Natural killer cell treated with Interleukin-12 subunit alpha and Interleukin-12 subunit beta and Interleukin-15 and Interleukin-18, amount 100 ng/mL, for 72 hours (primary cell): ENCODE data around the gene SPOCD1. TPM values are rescaled to one million over a fixed set of nuclear protein-coding genes. Genes with fewer than 3 reads are reported as not detected.
A peak's percentile ranks its signal among the peaks of the same experiment; 100 is the strongest.

ENCODE experiments used
- ATAC-seq, 2 donors: fragments of 150-1000 bp; cut with Tn5 transposase in 1 of 2; sonication (Bioruptor Pico), chemical (Tn5 transposase) in 1 of 2; 2 replicates each; pipeline ENCODE4 v1.10.0; 2021
- DNase-seq: peaks from one replicate; pipeline ENCODE4 v3.0.0; 2022; ENCODE audit warnings: low spot score
- H3K27ac Mint-ChIP-seq, 2 donors: 1 replicate in 1 of 2; 2 replicates in 1 of 2; pipeline ENCODE4 v1.8.0; 2022; ENCODE audit warnings: mixed read lengths in 2 of 2, mild to moderate bottlenecking in 1 of 2, moderate library complexity in 1 of 2
- H3K27me3 Mint-ChIP-seq, 2 donors: 1 replicate in 1 of 2; 2 replicates in 1 of 2; pipeline ENCODE4 v1.8.0; 2022; ENCODE audit warnings: mixed read lengths in 2 of 2
- H3K36me3 Mint-ChIP-seq: one replicate; pipeline ENCODE4 v1.8.0; 2022; ENCODE audit warnings: mixed read lengths
- H3K4me1 Mint-ChIP-seq, 2 donors: 1 replicate in 1 of 2; 2 replicates in 1 of 2; pipeline ENCODE4 v1.8.0; 2022; ENCODE audit warnings: low read depth in 2 of 2, mixed read lengths in 2 of 2, mild to moderate bottlenecking in 1 of 2
- H3K4me3 Mint-ChIP-seq: one replicate; pipeline ENCODE4 v1.8.0; 2022; ENCODE audit warnings: mixed read lengths
- H3K9me3 Mint-ChIP-seq: 2 replicates; pipeline ENCODE4 v1.8.0; 2022; ENCODE audit warnings: mixed read lengths
- total RNA-seq, 2 donors: library from RNA; stranded (reverse); gene quantifications; one replicate each; pipeline ENCODE4 v1.2.3, GENCODE V29; 2022

Gene SPOCD1
- total RNA-seq, 2 donors from 2014 or later: not detected

- no peak for DNase-seq
- Mint-ChIP-seq H3K27me3 (no peaks in the 10 kb centered on the region), H3K4me3 (no peak overlapping the region), H3K9me3 (no peaks in the 10 kb centered on the region), H3K36me3 (no peaks in the 10 kb centered on the region), H3K27ac (no peak overlapping the region), H3K4me1 (peaks cover 43 to 47% of the 10 kb centered on the region in 2 donors)
- ATAC-seq: no peak
Measured at GRCh38 chr1:31754397-31754796, 61.4 kb downstream of the SPOCD1 start.

GRCh38 chr1:31753707-31754349 is 62.0 kb downstream of the SPOCD1 start:
- Mint-ChIP-seq H3K36me3 (no peaks in the 10 kb centered on the region), H3K4me1 (peaks cover 48 to 50% of the 10 kb centered on the region in 2 donors), H3K27ac (no peak overlapping the region), H3K4me3 (no peak overlapping the region), H3K27me3 (no peaks in the 10 kb centered on the region), H3K9me3 (no peaks in the 10 kb centered on the region)
- no peak for ATAC-seq
- no peak for DNase-seq

- Mint-ChIP-seq H3K36me3 (no peaks in the 10 kb centered on the region), H3K9me3 (no peaks in the 10 kb centered on the region), H3K4me1 (peaks cover 53 to 57% of the 10 kb centered on the region in 2 donors), H3K27ac (no peak overlapping the region), H3K4me3 (no peak overlapping the region), H3K27me3 (no peaks in the 10 kb centered on the region)
- ATAC-seq (no peak), DNase-seq (no peak)
Measured at GRCh38 chr1:31752952-31753475, 62.8 kb downstream of the SPOCD1 start.

GRCh38 chr1:31752258-31752657 is 63.6 kb downstream of the SPOCD1 start:
- H3K36me3 Mint-ChIP-seq: no peaks in the 10 kb centered on the region
- no peak for ATAC-seq
- peaks cover 58 to 60% of the 10 kb centered on the region in 2 donors for H3K4me1 Mint-ChIP-seq
- peak overlapping the region in 1 of 2 donors; percentile 45 for H3K27ac Mint-ChIP-seq
- H3K27me3 Mint-ChIP-seq: no peaks in the 10 kb centered on the region
- peak overlapping the region; percentile 69 for H3K4me3 Mint-ChIP-seq
- no peak for DNase-seq
- no peaks in the 10 kb centered on the region for H3K9me3 Mint-ChIP-seq

- DNase-seq: no peak
- Mint-ChIP-seq H3K27ac (peak overlapping the region in 1 of 2 donors; percentile 45), H3K4me3 (peak overlapping the region; percentile 69)
Measured at GRCh38 chr1:31751822-31752241, 64.0 kb downstream of the SPOCD1 start.

GRCh38 chr1:31750858-31751510 is 64.8 kb downstream of the SPOCD1 start:
- Mint-ChIP-seq H3K27me3 (no peaks in the 10 kb centered on the region), H3K27ac (no peak overlapping the region), H3K4me1 (peaks cover 67 to 73% of the 10 kb centered on the region in 2 donors), H3K36me3 (no peaks in the 10 kb centered on the region), H3K9me3 (no peaks in the 10 kb centered on the region), H3K4me3 (peak overlapping the region; percentile 69)
- ATAC-seq (peak; percentile 78 to 83), DNase-seq (peak; percentile 75)

More at GRCh38 chr1:31751822-31752241, 64.0 kb downstream of the SPOCD1 start:
- peaks cover 59 to 65% of the 10 kb centered on the region in 2 donors for H3K4me1 Mint-ChIP-seq
- no peaks in the 10 kb centered on the region for H3K36me3 Mint-ChIP-seq
- H3K27me3 Mint-ChIP-seq: no peaks in the 10 kb centered on the region
- H3K9me3 Mint-ChIP-seq: no peaks in the 10 kb centered on the region
- no peak for ATAC-seq

GRCh38 chr1:31749785-31750735 is 65.8 kb downstream of the SPOCD1 start:
- DNase-seq: no peak
- no peaks in the 10 kb centered on the region for H3K36me3 Mint-ChIP-seq
- no peaks in the 10 kb centered on the region for H3K27me3 Mint-ChIP-seq
- no peaks in the 10 kb centered on the region for H3K9me3 Mint-ChIP-seq
- peak overlapping the region in 1 of 2 donors; percentile 32 for H3K27ac Mint-ChIP-seq
- ATAC-seq: no peak
- H3K4me3 Mint-ChIP-seq: peak overlapping the region; percentile 69
- H3K4me1 Mint-ChIP-seq: peaks cover 72% of the 10 kb centered on the region in 2 donors

GRCh38 chr1:31748365-31748764 is 67.5 kb downstream of the SPOCD1 start:
- DNase-seq: no peak
- Mint-ChIP-seq H3K27ac (no peak overlapping the region), H3K9me3 (no peaks in the 10 kb centered on the region), H3K4me1 (peaks cover 70 to 73% of the 10 kb centered on the region in 2 donors), H3K36me3 (no peaks in the 10 kb centered on the region), H3K27me3 (no peaks in the 10 kb centered on the region), H3K4me3 (no peak overlapping the region)
- ATAC-seq: no peak

- Mint-ChIP-seq H3K9me3 (no peaks in the 10 kb centered on the region), H3K27me3 (no peaks in the 10 kb centered on the region), H3K27ac (peak overlapping the region; percentile 2 to 31), H3K4me1 (peaks cover 62 to 67% of the 10 kb centered on the region in 2 donors), H3K36me3 (no peaks in the 10 kb centered on the region), H3K4me3 (peak overlapping the region; percentile 68)
- no peak for ATAC-seq
- no peak for DNase-seq
Measured at GRCh38 chr1:31747304-31747703, 68.5 kb downstream of the SPOCD1 start.

- DNase-seq: no peak
- no peaks in the 10 kb centered on the region for H3K36me3 Mint-ChIP-seq
- peak overlapping the region; percentile 2 to 31 for H3K27ac Mint-ChIP-seq
- H3K4me3 Mint-ChIP-seq: peak overlapping the region; percentile 68
- ATAC-seq: peak; percentile 34 to 54
- H3K4me1 Mint-ChIP-seq: peaks cover 56 to 61% of the 10 kb centered on the region in 2 donors
- H3K9me3 Mint-ChIP-seq: no peaks in the 10 kb centered on the region
- no peaks in the 10 kb centered on the region for H3K27me3 Mint-ChIP-seq
Measured at GRCh38 chr1:31746687-31747086, 69.1 kb downstream of the SPOCD1 start.

GRCh38 chr1:31745946-31746670 is 69.7 kb downstream of the SPOCD1 start:
- H3K27ac Mint-ChIP-seq: peak overlapping the region; percentile 2 to 31

GRCh38 chr1:31745096-31745945 is 70.5 kb downstream of the SPOCD1 start:
- H3K9me3 Mint-ChIP-seq: no peaks in the 10 kb centered on the region
- H3K27me3 Mint-ChIP-seq: no peaks in the 10 kb centered on the region
- no peaks in the 10 kb centered on the region for H3K36me3 Mint-ChIP-seq
- DNase-seq: peak; percentile 70
- H3K4me3 Mint-ChIP-seq: no peak overlapping the region
- peak overlapping the region in 1 of 2 donors; percentile 2 for H3K27ac Mint-ChIP-seq
- peaks cover 43 to 47% of the 10 kb centered on the region in 2 donors for H3K4me1 Mint-ChIP-seq
- ATAC-seq: peak; percentile 70 to 81

More at GRCh38 chr1:31745946-31746670, 69.7 kb downstream of the SPOCD1 start:
- Mint-ChIP-seq H3K27me3 (no peaks in the 10 kb centered on the region), H3K4me1 (peaks cover 51 to 55% of the 10 kb centered on the region in 2 donors), H3K4me3 (peak overlapping the region; percentile 68), H3K36me3 (no peaks in the 10 kb centered on the region), H3K9me3 (no peaks in the 10 kb centered on the region)
- ATAC-seq (no peak), DNase-seq (no peak)
